Neural progenitor cell (in vitro differentiated cells): Measurements from ENCODE around the gene MKX. TPM values are rescaled to one million over a fixed set of nuclear protein-coding genes. Genes with fewer than 3 reads are reported as not detected.

Source experiments
- DNase-seq: peaks from one replicate; pipeline ENCODE4 v3.0.0-alpha.2; 2016; ENCODE audit warnings: low spot score
- H2AFZ ChIP-seq: fragments of 200-600 bp; sonication (generic); replicated peaks from 2 replicates; pipeline ENCODE4 v1.6.1; 2016; ENCODE audit warnings: antibody characterized with exemption
- H3F3A ChIP-seq: fragments of 200-600 bp; sonication (generic); 2 replicates; pipeline ENCODE4 v1.6.1; 2016; ENCODE audit warnings: antibody characterized with exemption, low read depth
- H3K27ac ChIP-seq: fragments of 200-600 bp; sonication (generic); 2 replicates; pipeline ENCODE4 v1.5.1; 2016; ENCODE audit warnings: mild to moderate bottlenecking
- H3K27me3 ChIP-seq: fragments of 200-600 bp; sonication (generic); 2 replicates; pipeline ENCODE4 v1.6.1; 2016; ENCODE audit warnings: mild to moderate bottlenecking, moderate library complexity
- H3K36me3 ChIP-seq: fragments of 200-600 bp; sonication (generic); 2 replicates; pipeline ENCODE4 v1.5.1; 2016
- H3K4me1 ChIP-seq: fragments of 200-600 bp; sonication (generic); 2 replicates; pipeline ENCODE4 v1.6.1; 2016; ENCODE audit warnings: mixed run types
- H3K4me2 ChIP-seq: fragments of 200-600 bp; sonication (generic); 2 replicates; pipeline ENCODE4 v1.6.1; 2016
- H3K4me3 ChIP-seq: fragments of 200-600 bp; sonication (generic); 2 replicates; pipeline ENCODE4 v1.5.1; 2016
- H3K79me2 ChIP-seq: fragments of 200-600 bp; sonication (generic); 2 replicates; pipeline ENCODE4 v1.6.1; 2016; ENCODE audit warnings: low read depth
- H3K9ac ChIP-seq: fragments of 200-600 bp; sonication (generic); 2 replicates; pipeline ENCODE4 v1.6.1; 2016
- H3K9me3 ChIP-seq: fragments of 200-600 bp; sonication (generic); 2 replicates; pipeline ENCODE4 v1.5.1; 2016; ENCODE audit warnings: low read depth
- H4K20me1 ChIP-seq: fragments of 200-600 bp; sonication (generic); 2 replicates; pipeline ENCODE4 v1.6.1; 2016; ENCODE audit warnings: low read depth
- H3K27ac Mint-ChIP-seq: 3 replicates; pipeline ENCODE4 v1.8.0; 2021; ENCODE audit warnings: mixed read lengths
- H3K27me3 Mint-ChIP-seq: 2 replicates; pipeline ENCODE4 v1.8.0; 2022; ENCODE audit warnings: low read depth, mild to moderate bottlenecking, inconsistent platforms, moderate library complexity, mixed read lengths; ENCODE audit not compliant: insufficient read depth
- H3K36me3 Mint-ChIP-seq: 3 replicates; pipeline ENCODE4 v1.8.0; 2021; ENCODE audit warnings: mixed read lengths
- H3K4me1 Mint-ChIP-seq: 3 replicates; pipeline ENCODE4 v1.8.0; 2021; ENCODE audit warnings: mixed read lengths
- H3K4me3 Mint-ChIP-seq: 3 replicates; pipeline ENCODE4 v1.8.0; 2021; ENCODE audit warnings: mild to moderate bottlenecking, moderate library complexity, mixed read lengths
- H3K9me3 Mint-ChIP-seq: 3 replicates; pipeline ENCODE4 v1.8.0; 2020; ENCODE audit warnings: mixed read lengths
- EZH2 ChIP-seq: fragments of 200-600 bp; sonication (generic); IDR thresholded peaks from 2 replicates; pipeline ENCODE4 v1.6.1; 2017; ENCODE audit warnings: antibody characterized with exemption, mild to moderate bottlenecking, moderate library complexity
- EZH2phosphoT487 ChIP-seq: fragments of 200-600 bp; sonication (generic); IDR thresholded peaks from 2 replicates; pipeline ENCODE4 v1.6.1; 2017; ENCODE audit warnings: antibody characterized with exemption
- total RNA-seq: library from RNA; depleted of rRNA; stranded (reverse); fragments of >200 nt; gene quantifications from 2 replicates; pipeline ENCODE4 v1.2.3, GENCODE V29; 2015; ENCODE audit warnings: low replicate concordance
- TF ChIP-seq, protein P1 (sequence below): fragments of 200-600 bp; sonication (generic); IDR thresholded peaks from 2 replicates; pipeline ENCODE4 v1.5.1; 2017; ENCODE audit warnings: antibody characterized with exemption, mild to moderate bottlenecking

MKX gene
- total RNA-seq, 1 donor from 2014 or later: not detected

DNA sequence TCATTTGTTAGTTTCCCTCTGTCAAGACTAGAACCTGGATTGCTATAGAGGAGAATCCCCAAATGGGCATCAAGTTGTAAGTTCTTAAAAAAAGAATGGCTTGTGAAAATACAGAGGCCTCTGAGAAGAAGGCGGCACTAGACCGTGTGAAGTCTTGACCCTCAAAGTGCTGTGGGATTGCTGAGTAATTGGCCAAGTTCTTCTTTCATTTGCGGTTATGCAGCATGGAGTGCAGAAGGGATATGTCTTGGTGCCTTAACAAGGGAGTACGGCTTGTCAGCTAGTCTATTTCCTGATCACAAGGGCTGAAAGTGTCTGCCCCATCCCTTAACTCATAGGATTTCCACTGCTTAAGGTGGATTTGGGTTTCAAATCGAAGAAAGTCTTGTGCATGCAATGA lies 81.2 kb downstream of the MKX start:
- no peaks in the 10 kb centered on the region for H3K79me2 ChIP-seq
- no peaks in the 10 kb centered on the region for H3K36me3 ChIP-seq
- no peak overlapping the region for H3K4me2 ChIP-seq
- H3K4me1 ChIP-seq: peaks cover 7% of the 10 kb centered on the region
- H3K9me3 ChIP-seq: no peaks in the 10 kb centered on the region
- no peak overlapping the region for H3K4me3 ChIP-seq
- H3K27ac Mint-ChIP-seq: no peak overlapping the region
- H3K27me3 ChIP-seq: no peaks in the 10 kb centered on the region
- TF ChIP-seq EZH2 (no peak), EZH2phosphoT487 (no peak)
- TF ChIP-seq, protein P1, sequence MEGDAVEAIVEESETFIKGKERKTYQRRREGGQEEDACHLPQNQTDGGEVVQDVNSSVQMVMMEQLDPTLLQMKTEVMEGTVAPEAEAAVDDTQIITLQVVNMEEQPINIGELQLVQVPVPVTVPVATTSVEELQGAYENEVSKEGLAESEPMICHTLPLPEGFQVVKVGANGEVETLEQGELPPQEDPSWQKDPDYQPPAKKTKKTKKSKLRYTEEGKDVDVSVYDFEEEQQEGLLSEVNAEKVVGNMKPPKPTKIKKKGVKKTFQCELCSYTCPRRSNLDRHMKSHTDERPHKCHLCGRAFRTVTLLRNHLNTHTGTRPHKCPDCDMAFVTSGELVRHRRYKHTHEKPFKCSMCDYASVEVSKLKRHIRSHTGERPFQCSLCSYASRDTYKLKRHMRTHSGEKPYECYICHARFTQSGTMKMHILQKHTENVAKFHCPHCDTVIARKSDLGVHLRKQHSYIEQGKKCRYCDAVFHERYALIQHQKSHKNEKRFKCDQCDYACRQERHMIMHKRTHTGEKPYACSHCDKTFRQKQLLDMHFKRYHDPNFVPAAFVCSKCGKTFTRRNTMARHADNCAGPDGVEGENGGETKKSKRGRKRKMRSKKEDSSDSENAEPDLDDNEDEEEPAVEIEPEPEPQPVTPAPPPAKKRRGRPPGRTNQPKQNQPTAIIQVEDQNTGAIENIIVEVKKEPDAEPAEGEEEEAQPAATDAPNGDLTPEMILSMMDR: no peak
- no peak overlapping the region for H3K4me3 Mint-ChIP-seq
- H3K4me1 Mint-ChIP-seq: peaks cover 8% of the 10 kb centered on the region
- H2AFZ ChIP-seq: no peak overlapping the region
- no peaks in the 10 kb centered on the region for H3F3A ChIP-seq
- no peaks in the 10 kb centered on the region for H4K20me1 ChIP-seq
- H3K36me3 Mint-ChIP-seq: no peaks in the 10 kb centered on the region
- DNase-seq: no peak
- no peak overlapping the region for H3K27ac ChIP-seq
- H3K9ac ChIP-seq: no peak overlapping the region
- H3K27me3 Mint-ChIP-seq: peaks cover 6% of the 10 kb centered on the region
- H3K9me3 Mint-ChIP-seq: peaks cover 4% of the 10 kb centered on the region

DNA sequence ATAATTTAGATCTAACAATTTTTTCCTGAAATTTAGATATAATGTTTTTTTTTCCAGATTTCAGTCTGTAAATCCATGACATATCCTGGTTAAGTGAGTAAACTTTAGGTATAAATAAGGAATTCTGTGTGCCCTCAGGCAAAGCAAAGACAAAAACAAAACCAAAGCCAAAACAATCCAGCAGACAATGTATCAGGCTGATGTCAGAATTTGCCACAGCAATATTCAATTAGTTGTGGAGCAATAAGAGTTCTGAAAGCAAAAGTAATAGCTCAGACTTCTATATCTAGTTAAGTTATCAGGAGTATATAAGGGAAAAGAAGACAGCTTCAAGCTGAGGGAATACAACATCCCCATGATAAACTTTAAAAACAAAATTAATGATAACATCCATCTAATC lies 82.0 kb downstream of the MKX start:
- no peaks in the 10 kb centered on the region for H3K9me3 ChIP-seq
- H4K20me1 ChIP-seq: no peaks in the 10 kb centered on the region
- peaks cover 7% of the 10 kb centered on the region for H3K4me1 ChIP-seq
- no peak overlapping the region for H3K27ac ChIP-seq
- no peak for TF ChIP-seq EZH2
- TF ChIP-seq EZH2phosphoT487: no peak
- TF ChIP-seq, protein P1: no peak
- Mint-ChIP-seq H3K4me1 (peaks cover 8% of the 10 kb centered on the region), H3K27me3 (peaks cover 6% of the 10 kb centered on the region), H3K9me3 (peaks cover 4% of the 10 kb centered on the region), H3K27ac (no peak overlapping the region), H3K4me3 (no peak overlapping the region), H3K36me3 (no peaks in the 10 kb centered on the region)
- H3K4me2 ChIP-seq: no peak overlapping the region
- no peaks in the 10 kb centered on the region for H3K36me3 ChIP-seq
- H3K27me3 ChIP-seq: no peaks in the 10 kb centered on the region
- no peak overlapping the region for H3K9ac ChIP-seq
- no peak overlapping the region for H3K4me3 ChIP-seq
- no peaks in the 10 kb centered on the region for H3F3A ChIP-seq
- no peak overlapping the region for H2AFZ ChIP-seq
- no peaks in the 10 kb centered on the region for H3K79me2 ChIP-seq
- no peak for DNase-seq

DNA sequence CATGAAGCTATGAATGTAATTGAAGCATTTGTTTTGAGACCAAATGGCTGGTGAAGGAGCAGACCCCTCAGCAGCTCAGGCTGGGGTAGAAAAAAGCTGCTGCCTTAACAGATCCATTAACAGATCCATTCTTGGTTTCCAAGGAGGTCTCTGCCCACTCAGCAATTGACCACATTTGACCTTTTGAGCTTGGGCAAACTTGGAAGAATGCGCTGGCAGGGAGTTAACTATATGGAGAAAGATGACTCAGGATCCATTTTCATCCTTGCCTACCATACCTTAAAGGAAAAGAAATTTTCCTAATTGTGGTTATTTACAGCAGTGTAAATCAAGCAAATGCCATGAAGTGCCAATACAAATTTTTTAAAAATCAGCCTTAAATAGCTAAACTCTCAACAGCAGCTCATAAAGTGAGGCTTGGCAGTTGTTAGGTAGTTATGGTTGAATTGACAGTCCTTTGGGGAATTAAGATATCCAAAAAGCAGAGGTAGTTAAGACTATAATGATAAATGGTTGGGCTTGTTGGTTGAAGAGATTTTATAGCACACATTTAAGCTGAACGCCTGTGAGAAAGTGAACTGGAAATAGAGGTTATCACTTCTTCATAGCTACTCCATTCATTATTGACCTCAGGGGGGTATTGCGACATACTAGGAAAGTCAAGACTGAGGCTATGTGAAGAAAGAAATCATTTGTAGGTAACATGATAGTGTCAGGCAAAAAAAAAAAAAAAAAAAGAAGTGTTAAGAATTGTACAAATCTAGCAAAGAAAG lies 83.9 kb downstream of the MKX start:
- Histone ChIP-seq H3K79me2 (no peaks in the 10 kb centered on the region), H3K4me1 (peaks cover 7% of the 10 kb centered on the region), H3K27me3 (no peaks in the 10 kb centered on the region), H4K20me1 (no peaks in the 10 kb centered on the region), H3K4me2 (no peak overlapping the region), H3F3A (no peaks in the 10 kb centered on the region), H3K9ac (no peak overlapping the region), H3K4me3 (no peak overlapping the region), H3K27ac (no peak overlapping the region), H3K9me3 (no peaks in the 10 kb centered on the region), H3K36me3 (no peaks in the 10 kb centered on the region), H2AFZ (no peak overlapping the region)
- no peaks in the 10 kb centered on the region for H3K36me3 Mint-ChIP-seq
- no peak for TF ChIP-seq EZH2
- DNase-seq: no peak
- peaks cover 4% of the 10 kb centered on the region for H3K9me3 Mint-ChIP-seq
- H3K27me3 Mint-ChIP-seq: peaks cover 8% of the 10 kb centered on the region
- no peak overlapping the region for H3K27ac Mint-ChIP-seq
- no peak overlapping the region for H3K4me3 Mint-ChIP-seq
- peaks cover 8% of the 10 kb centered on the region for H3K4me1 Mint-ChIP-seq

DNA sequence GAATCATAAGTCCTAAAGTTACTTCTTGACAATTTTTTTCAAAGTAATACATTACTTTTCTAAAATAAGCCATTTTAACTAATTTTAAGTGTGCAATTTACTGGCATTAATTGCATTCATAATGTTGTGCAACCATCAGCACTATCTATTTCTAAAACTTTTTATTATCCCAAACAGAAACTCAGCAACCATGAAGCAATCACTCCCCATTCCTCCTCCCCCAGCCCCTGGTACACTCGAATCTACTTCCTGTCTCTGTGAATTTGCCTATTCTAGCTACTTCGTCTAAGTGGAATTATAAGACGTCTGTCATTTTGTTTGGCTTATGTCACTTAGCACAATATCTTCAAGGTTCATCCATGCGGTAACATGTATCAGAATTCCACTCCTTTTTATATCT lies 84.9 kb downstream of the MKX start:
- Histone ChIP-seq H3K9me3 (no peaks in the 10 kb centered on the region), H2AFZ (no peak overlapping the region), H4K20me1 (no peaks in the 10 kb centered on the region), H3F3A (no peaks in the 10 kb centered on the region), H3K36me3 (no peaks in the 10 kb centered on the region), H3K4me3 (no peak overlapping the region), H3K27ac (no peak overlapping the region), H3K9ac (no peak overlapping the region), H3K4me1 (peaks cover 7% of the 10 kb centered on the region), H3K4me2 (no peak overlapping the region), H3K27me3 (no peaks in the 10 kb centered on the region), H3K79me2 (no peaks in the 10 kb centered on the region)
- peaks cover 8% of the 10 kb centered on the region for H3K27me3 Mint-ChIP-seq
- peaks cover 8% of the 10 kb centered on the region for H3K4me1 Mint-ChIP-seq
- TF ChIP-seq EZH2phosphoT487 (no peak), EZH2 (no peak)
- TF ChIP-seq, protein P1: no peak
- peaks cover 4% of the 10 kb centered on the region for H3K9me3 Mint-ChIP-seq
- H3K27ac Mint-ChIP-seq: no peak overlapping the region
- no peak overlapping the region for H3K4me3 Mint-ChIP-seq
- no peak for DNase-seq
- no peaks in the 10 kb centered on the region for H3K36me3 Mint-ChIP-seq
